GM18858 (cell line): ENCODE data around the gene PCDH15.

Experiments
- ATAC-seq: cut with Tn5 transposase; IDR thresholded peaks from one replicate; pipeline ENCODE4 v1.9.1; 2021; ENCODE audit not compliant: unreplicated experiment

The PCDH15 gene

DNA sequence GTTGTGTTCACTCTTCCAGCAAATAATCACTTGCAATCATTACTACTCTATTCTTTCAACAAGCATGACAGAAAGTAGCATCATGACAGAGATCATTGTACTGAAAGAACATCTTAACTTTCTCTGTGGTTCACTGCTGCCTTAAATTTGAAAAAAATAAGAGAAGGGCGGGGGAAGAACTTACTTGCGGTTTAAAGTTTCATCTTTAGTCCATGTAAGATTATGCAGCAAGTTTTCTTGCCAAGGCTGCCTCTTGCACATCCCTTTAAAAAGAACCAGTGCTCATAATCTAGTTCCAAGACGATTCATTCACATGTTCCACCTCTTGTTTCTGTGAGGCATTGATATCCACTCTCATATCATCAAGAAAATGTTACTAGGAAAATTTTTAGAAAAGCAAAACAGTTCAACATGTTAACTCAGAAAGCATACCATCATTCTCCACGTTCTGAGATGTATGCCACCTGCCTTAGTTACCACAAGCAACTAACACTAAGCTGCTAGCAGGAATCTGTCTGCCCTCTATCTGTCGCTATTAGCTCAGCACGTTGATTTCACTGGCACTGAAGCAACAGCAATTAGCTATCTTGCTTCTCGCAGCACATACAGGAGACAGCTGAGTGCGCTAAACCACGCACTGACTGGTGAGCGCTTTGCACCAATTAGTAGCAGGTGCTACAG, at the start of gene PCDH15:
Gene PCDH15, minus strand, starts transcription at position 491 of the 681 bp plus-strand sequence. CDS start 136,969 bp downstream, outside the sequence.
- no peak for ATAC-seq

DNA sequence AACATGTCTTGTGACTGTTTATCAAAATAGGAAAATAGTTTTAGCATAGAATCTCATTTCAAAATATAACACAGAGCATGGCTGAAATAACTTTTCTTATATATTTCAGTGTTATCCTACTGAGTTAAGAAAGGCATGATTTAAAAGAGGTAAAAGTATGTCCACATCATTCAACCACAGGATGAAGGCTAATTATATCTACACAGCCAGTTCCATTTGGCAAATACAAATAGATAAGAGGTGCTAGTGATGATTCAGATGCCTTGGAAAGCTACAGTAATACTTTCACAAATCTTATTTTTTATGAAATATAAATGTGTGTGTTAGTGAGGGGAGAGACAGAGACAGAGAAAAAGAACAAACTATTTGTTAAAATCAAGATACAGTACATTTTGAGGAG, 42.9 kb upstream of the PCDH15 start:
- no peak for ATAC-seq

DNA sequence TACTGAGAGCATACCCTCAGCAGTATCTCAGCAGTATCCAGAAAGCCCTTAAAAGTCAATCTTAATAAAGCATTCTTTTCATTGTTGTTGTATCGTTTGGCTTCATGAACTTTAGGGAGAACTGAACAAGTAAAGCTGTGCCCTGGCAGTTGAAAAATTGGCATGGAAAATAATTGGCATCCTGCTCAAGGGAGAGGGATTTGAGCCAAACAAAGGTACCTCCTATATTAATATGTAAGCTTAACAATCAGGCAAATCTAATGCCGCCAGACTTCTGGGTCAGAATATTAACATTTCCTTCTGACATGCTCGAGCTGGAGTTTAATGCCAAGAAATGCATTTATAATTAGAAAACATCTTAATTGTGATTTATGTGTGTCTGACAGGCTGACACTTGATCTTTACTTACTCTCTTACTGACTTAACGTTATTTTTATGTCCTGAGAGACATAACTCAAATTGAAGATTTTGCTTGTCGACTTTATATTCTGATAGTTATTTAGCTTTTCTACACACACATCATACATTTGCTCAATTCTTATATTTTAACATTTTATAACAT, 42.1 kb upstream of the PCDH15 start:
- no peak for ATAC-seq

DNA sequence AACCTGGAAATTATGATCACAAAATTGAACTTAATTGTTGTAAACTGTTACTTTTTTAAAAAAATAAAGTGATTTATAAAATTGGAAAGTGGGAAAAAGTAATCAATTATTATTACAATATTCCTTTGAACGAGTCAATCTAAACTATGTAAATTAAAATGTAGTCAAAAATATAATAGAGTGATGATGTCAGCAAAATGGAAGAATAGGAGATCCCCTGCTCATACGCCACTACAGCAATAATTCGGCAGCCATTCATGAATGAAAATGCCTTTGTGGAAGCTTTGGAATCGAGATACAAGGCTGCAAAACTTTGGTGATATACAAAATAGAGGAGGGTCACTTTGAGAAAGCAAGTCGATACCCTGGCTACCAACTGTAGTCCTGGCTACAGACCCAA, 36.4 kb upstream of the PCDH15 start:
- ATAC-seq, result no peak

DNA sequence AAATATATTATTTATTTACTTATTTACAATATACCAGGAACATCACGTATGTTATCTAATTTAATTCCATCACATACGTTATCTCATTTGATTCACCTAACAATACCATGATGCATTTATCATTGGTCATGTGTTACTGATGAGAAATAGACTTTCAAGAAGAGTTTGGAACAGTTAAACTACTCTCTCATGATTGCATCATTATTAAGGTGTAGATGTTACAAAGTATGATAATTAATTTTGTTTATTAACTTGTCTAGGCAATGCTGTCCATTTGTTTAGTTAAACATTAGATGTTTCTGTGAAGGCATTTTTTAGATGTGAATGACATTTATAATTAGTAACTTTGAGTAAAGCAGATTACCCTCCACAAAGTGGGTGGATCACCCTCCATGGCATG, 32.0 kb upstream of the PCDH15 start:
- ATAC-seq, result no peak

DNA sequence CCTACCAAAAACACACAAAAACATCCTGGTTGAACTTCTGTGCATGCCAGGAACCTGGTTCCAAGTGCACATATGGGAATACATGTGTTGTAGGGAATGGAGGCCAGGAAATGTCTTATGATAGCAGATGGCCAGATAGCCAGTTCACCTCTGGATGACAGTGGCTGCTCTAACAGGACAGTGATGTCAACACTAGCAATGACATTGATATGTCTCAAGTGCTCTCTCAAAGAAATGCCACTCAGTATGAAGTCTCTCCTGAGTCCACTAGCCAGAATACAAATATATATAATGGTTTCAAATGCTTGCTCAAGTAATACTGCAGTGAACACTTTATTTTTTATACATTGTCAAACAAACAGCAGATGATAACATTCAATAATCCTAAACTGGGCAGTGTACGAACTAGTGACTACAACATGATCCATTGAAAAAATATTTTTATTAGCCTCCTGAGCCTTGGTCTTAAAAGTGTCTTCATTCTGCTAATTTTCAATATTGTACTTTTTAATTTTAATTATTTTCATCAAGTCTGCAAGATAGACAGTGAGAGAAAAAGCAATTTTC, 26.0 kb upstream of the PCDH15 start:
- ATAC-seq, result no peak

DNA sequence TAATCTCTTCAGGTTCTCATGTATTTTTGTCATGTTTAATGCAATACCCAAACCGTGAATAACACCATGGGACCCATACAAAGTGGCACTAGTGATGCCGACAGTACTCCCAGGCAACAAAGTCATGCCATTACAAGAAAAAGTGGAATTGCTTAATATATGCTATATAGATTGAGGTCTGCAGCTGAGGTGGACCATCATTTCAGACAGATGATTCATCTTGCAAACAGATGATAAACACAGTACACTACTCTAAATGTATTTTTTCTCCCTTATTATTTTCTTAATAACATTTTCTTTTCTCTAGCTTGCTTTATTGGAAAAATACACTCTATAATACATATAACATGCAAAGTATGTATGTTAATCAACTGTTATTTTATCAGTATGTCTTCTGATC, 14.6 kb upstream of the PCDH15 start:
- no peak for ATAC-seq

DNA sequence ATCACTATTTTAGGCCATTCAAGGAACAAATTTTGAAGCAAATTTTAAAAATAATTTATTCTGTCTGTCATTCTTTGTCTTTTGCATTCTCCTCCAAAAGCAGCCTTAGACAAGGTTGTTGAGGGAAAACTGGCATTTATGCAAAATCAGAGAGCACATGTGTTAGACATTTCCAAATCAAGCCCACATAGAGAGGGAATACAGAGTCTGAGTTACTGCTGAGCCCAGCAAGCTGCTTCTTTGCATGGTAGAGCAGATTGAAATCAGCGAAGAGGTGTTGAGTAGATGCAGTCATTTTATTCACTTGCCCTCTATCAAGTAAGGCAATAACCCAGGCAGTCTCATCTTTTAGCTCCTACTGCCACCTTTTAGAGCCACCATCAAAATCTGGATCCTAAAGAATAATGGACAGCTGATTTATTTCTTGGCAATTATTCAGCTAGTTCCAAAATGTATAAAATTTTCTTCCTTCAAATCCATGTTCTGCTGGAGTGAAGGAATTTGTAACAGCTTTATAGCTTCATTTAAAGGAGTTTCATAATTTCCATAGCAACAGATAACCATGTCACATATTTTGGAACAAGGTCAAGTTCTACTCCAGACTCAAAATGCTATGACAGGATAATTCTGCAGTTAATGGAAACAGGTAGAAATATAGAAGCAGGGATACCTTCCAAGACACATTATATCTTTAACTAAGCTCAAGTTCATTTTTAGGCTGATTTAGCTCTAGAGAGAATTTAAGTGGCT, 7.3 kb upstream of the PCDH15 start:
- no peak for ATAC-seq

DNA sequence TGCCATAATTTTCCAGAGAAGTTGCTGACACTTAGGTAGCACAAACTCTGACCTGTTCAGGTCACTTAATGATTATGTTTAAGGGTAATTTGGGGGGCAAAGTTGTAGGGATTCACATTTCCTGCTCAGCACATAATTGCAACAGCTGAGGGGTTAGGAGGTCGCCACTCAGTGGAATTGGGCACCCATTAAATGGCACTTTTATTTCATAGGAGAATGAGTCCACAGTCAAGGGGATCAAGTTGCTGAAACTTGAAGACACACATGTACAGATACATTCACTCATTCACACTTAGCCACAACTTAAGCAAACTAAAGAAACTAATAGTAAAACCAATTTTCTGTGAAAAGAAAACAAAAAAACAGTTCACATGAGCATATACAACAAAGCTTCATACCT, 1.5 kb downstream of the PCDH15 start:
- ATAC-seq, result no peak

DNA sequence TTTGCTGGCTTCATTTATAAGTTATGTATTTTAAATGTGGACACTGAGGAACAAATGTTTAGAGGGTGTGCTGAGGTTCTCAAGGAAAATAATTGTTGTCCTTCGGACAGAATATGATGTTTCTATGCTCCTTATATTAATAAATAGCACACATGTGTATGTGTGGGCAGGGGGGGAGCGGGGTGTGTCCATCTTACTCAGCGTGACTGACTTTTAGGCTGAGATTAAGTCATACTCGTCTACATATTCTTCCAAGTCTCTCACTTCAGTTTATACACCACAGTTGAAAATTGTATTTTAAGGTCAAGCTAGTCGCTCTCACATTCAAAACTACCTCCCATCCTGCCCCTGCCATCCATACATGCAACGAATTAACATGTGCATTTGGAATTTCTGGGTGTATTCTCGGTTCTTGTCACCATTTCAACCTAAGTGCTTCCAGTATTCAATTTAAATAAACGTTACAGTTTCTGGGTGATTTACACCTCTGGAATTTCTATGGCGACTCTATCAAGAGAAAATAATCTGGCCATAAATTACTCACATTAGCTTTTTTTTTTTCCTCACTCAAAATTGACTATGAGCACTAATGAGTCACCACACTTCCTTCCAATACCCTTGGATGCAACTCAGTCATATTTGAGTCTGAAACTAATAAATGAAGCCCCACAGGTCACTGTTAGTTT, 3.3 kb downstream of the PCDH15 start:
- ATAC-seq, result no peak

DNA sequence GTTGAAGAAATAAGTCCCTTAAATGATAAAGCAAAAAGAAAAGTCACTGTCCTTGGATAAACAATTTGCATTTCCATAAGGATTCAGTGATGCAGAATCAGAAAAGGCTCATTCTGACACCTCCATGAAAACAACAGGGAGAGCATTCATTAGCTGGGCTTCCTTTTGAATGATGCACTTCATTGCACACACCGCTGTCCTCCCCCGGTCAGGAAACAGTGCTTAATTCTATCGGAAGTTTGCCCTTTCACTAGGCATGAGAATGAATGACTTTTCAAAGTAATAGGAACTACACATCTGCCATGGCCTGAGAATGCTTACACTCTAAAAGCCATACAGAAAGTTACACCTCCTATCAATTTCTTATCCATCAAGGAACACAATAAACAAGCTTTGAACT, 4.2 kb downstream of the PCDH15 start:
- no peak for ATAC-seq

DNA sequence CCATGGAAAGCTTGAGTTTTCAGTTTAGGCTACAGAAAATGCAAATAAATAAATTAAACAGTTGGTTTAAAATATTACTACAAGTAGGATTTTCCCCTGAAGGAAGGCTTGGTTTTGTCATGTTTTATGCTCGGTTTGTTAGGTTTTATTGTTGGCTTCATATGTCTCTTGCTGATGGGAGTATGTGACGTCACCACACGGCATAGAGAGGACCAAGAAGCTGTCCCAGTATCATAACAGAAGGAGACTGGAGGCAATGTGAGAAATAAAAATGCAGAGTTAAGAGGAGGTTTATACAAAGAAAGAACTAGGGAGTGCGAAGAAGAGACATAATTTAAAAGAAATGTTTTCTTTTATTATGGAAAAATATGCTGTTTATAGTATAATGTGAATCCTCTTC, 24.4 kb downstream of the PCDH15 start:
- no peak for ATAC-seq

DNA sequence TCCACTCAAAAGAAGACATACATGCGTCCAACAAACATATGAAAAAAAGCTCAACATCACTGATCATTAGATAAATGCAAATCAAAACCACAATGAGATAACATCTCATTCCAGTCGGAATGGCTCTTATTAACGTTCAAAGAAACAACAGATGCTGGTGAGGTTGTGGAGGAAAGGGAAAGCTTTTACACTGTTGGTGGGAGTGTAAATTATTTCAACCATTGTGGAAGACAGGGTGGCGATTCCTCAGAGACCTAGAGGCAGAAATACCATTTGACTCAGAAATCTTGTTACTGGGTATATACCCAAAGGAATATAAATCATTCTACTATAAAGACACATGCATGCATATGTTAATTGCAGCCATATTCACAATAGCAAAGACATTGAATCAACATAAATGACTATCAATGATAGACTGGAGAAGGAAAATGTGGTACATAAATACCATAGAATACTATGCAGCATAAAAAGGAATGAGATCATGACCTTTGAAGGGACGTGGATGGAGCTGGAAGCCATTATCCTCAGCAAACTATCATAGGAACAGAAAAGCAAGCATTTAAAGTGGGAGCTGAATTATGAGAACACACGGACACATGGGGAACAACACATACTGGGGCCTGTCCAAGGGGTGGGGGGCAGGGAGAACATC, 28.4 kb downstream of the PCDH15 start:
- no peak for ATAC-seq

DNA sequence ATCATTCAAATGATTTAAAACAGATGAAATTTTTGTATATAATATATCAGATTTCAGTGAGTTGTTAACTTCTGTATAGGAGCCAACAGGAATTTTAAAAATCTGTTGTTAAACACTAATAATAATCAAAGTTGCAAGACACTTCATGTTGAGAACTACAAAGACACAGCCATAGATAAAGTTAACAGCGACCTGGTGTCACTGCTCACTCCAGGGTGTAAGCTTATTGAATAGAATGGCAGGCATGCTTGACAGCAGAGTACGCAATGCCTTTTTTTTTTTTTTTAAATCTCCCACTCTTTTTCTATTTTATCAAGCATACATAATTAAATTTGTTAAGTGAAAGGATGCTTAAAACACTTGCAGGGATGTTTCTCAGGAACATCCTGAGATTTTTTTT, 32.0 kb downstream of the PCDH15 start:
- ATAC-seq, result no peak

DNA sequence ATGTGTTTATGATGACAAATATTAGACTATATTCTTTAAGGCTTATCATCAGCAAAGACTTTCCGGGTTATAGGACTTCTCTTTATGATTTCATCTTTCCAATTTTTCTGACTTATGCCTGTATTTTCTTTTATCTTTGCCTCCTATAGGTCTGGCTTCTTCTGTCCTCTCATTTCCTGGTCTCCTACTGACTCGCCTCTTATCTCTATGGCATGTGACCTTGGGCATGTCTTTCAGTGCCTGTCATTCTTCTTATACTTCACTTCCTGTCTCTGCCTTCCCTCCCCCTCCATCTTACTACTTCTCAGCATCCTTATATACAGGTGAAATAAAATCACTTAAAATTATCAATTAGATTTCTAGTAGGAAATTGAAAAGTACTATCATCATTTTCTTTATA, 42.2 kb downstream of the PCDH15 start:
- no peak for ATAC-seq

DNA sequence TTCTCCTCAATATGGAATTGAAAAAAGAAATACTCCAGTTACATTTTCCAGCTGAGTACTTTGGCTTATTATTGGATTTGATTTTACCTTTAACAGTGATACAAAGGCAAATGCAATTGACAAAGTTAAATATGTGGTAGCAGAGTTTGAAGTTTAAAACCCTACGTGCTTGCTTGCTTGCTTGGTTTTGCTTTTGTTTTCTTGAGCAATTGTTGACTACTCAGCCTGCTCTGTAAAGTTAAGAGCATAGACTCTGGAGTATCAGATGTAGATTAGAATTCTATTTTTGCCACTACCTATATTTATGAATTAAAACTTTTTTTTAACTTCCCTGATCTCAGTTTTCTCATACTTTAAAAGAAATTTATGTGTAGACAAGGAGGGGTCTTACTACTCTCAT, 51.4 kb downstream of the PCDH15 start:
- no peak for ATAC-seq

DNA sequence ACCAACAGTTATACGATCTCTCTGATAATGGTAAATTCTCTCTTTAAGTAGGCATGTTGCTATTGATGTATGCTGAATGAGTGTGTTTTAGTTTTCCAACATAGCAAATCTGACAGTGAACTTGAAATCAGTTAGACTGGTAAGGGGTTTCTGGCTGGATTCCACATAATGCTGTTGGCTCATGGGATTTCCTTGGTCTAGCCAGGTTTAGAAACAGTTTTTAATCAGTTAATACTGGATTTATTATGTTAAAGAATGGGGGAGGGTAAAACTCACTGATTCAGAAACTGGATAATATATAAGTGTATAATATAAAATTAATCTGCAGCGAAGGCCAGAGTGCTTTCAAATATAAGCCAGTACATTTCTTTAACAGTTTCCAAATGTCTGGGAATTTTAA, 55.6 kb downstream of the PCDH15 start:
- ATAC-seq, result no peak

DNA sequence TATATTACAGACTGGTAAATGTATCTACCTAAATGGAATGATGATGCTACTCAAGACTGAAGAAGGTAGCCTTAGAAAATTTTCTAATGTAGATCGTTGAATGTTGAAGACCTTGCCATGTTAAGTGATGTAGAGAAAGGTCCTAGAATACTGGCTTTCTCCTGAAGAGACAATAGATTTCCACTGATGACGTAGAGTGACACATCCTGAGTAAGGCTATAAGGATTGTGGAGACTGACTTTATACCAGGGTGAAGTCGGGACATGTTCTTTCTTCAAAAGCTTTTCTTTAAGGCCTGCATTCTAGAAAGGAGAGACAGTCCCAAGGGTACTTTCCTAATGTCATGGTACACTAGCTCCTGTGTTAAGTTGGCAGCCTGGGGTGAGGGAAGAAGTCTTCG, 58.6 kb downstream of the PCDH15 start:
- ATAC-seq, result no peak

DNA sequence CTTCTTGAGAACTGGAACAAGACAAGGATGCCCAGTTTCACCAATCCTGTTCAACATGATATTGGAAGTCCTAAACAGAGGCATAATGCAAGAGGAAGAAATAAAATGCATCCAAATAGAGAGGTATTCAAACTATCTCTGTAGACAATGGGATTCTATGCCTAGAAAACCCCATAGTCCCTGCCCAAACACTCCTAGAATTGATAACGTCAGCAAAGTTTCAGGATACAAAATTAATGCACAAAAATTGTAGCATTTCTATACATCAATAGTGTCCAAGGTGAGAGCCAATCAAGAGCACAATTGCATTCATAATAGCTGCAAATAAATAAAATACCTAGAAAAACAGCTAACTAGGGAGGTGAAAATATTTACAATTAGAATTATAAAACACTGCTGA, 72.5 kb downstream of the PCDH15 start:
- ATAC-seq, result no peak

DNA sequence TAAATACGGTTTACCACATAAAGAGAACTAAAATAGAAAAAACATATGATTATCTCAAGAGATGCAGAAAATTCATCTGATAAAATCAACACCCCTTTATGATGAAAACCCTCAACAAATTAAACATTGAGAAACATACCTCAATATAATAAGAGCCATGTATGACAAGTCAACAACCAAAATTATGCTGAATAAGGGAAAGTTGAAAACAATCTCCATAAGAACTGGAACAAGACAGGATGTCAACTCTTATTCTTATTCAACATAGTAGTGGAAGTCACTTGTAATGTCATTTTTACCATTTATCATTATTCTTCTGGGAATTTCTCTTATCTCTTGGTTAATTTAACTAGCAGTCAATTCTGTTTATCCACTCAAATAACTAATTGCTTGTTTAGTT, 79.0 kb downstream of the PCDH15 start:
- no peak for ATAC-seq

DNA sequence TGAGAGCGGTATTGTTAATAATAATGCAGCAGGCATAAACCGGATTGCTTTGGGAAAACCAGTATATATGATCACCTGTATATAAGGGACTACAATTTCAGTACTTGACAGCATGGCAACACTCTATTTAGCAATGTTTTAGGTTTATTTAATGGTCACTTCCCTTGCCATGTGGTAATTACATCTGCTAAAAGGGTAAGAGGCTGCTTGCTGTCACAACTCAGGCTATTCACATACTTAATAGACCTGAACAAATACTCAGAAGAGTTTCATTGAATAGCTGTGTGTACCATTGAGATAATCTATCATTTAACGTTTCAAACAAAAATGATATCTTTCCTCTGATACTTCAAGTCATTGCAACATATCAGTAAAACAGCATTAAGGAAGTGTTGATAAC, 90.1 kb downstream of the PCDH15 start:
- ATAC-seq, result no peak
